DND-41 (cell line): ENCODE data around the gene AGPAT1.

Experiments used
- ATAC-seq: fragments of 200-7000 bp; cut with Tn5 transposase; 3 replicates; pipeline ENCODE4 v1.9.1; 2021; ENCODE audit warnings: low read depth; ENCODE audit not compliant: insufficient read depth
- DNase-seq: peaks from one replicate; pipeline ENCODE4 v3.0.0-alpha.2; 2020
- H2AFZ ChIP-seq: 2 replicates; pipeline ENCODE4 v1.6.0; 2012; ENCODE audit warnings: low read depth, low read length
- H3K27ac ChIP-seq: 2 replicates; pipeline ENCODE4 v1.5.1; 2012; ENCODE audit warnings: low read length, inconsistent platforms
- H3K27me3 ChIP-seq: fragments of 200-600 bp; sonication (generic); 2 replicates; pipeline ENCODE4 v1.6.0; 2012; ENCODE audit warnings: low read length, mild to moderate bottlenecking, inconsistent platforms; ENCODE audit not compliant: insufficient read depth, poor library complexity
- H3K36me3 ChIP-seq: 2 replicates; pipeline ENCODE4 v1.5.1; 2012; ENCODE audit warnings: low read length, inconsistent platforms; ENCODE audit not compliant: insufficient read depth
- H3K4me1 ChIP-seq: 2 replicates; pipeline ENCODE4 v1.5.1; 2012; ENCODE audit warnings: mild to moderate bottlenecking, low read length; ENCODE audit not compliant: insufficient read depth
- H3K4me2 ChIP-seq: 2 replicates; pipeline ENCODE4 v1.6.0; 2012; ENCODE audit warnings: mild to moderate bottlenecking, moderate library complexity, low read length, inconsistent platforms; ENCODE audit not compliant: insufficient read depth
- H3K4me3 ChIP-seq, 2 experiments: fragments of 200-600 bp in 1 of 2; shearing (Covaris generic) in 1 of 2; 2 replicates each; pipeline ENCODE4 v1.5.1; 2012 to 2016; ENCODE audit warnings: inconsistent platforms in 2 of 2, low read length in 2 of 2, mild to moderate bottlenecking in 2 of 2, low read depth in 1 of 2, moderate library complexity in 1 of 2
- H3K79me2 ChIP-seq: 2 replicates; pipeline ENCODE4 v1.6.0; 2012; ENCODE audit warnings: low read length, inconsistent platforms; ENCODE audit not compliant: insufficient read depth
- H3K9ac ChIP-seq: 2 replicates; pipeline ENCODE4 v1.6.0; 2012; ENCODE audit warnings: low read depth, mild to moderate bottlenecking, inconsistent platforms, low read length, moderate library complexity
- H3K9me3 ChIP-seq: 2 replicates; pipeline ENCODE4 v1.5.1; 2012; ENCODE audit warnings: low read length, moderate library complexity, mild to moderate bottlenecking, inconsistent platforms; ENCODE audit not compliant: insufficient read depth, severe bottlenecking
- H4K20me1 ChIP-seq: 2 replicates; pipeline ENCODE4 v1.6.0; 2012; ENCODE audit warnings: low read length; ENCODE audit not compliant: insufficient read depth
- CTCF ChIP-seq: IDR thresholded peaks from 2 replicates; pipeline ENCODE4 v1.5.1; 2012; ENCODE audit warnings: borderline replicate concordance, low read length, moderate library complexity, mild to moderate bottlenecking; ENCODE audit not compliant: poor library complexity, severe bottlenecking; ENCODE audit errors: extremely low read depth
- EZH2 ChIP-seq: IDR thresholded peaks from 3 replicates; pipeline ENCODE4 v1.6.1; 2012; ENCODE audit warnings: borderline replicate concordance, low read depth, mild to moderate bottlenecking, moderate library complexity, low read length, inconsistent platforms; ENCODE audit not compliant: severe bottlenecking

The AGPAT1 gene

GRCh38 chr6:32137454-32137853 is 38.4 kb downstream of the AGPAT1 start:
- Histone ChIP-seq H3K79me2 (no peaks in the 10 kb centered on the region), H3K4me3 (no peak overlapping the region), H3K9me3 (no peaks in the 10 kb centered on the region), H4K20me1 (no peaks in the 10 kb centered on the region), H3K4me1 (no peaks in the 10 kb centered on the region), H3K27me3 (no peaks in the 10 kb centered on the region), H3K36me3 (no peaks in the 10 kb centered on the region), H3K9ac (no peak overlapping the region), H3K4me2 (no peak overlapping the region), H3K27ac (no peak overlapping the region), H2AFZ (no peak overlapping the region)
- DNase-seq (no peak), ATAC-seq (no peak)
- TF ChIP-seq CTCF (no peak), EZH2 (no peak)

- no peak overlapping the region for H3K9ac ChIP-seq
- H3K79me2 ChIP-seq = peaks cover 11% of the 10 kb centered on the region
- no peaks in the 10 kb centered on the region for H3K27me3 ChIP-seq
- TF ChIP-seq CTCF = no peak
- TF ChIP-seq EZH2 = no peak
- 0 out of 2 replicates have a peak, but pooled peaks cover 4% of the 10 kb centered on the region for H3K36me3 ChIP-seq
- H3K9me3 ChIP-seq = no peaks in the 10 kb centered on the region
- no peak for ATAC-seq
- no peak overlapping the region for H3K27ac ChIP-seq
- no peak overlapping the region for H2AFZ ChIP-seq
- H4K20me1 ChIP-seq = no peaks in the 10 kb centered on the region
- H3K4me2 ChIP-seq = no peak overlapping the region
- DNase-seq = no peak
- H3K4me3 ChIP-seq = no peak overlapping the region
- peaks cover 16% of the 10 kb centered on the region for H3K4me1 ChIP-seq
Observed at GRCh38 chr6:32133786-32134185, 42.1 kb downstream of the AGPAT1 start.

- H3K79me2 ChIP-seq = peaks cover 25% of the 10 kb centered on the region
- no peaks in the 10 kb centered on the region for H4K20me1 ChIP-seq
- no peak overlapping the region for H2AFZ ChIP-seq
- peaks cover 26% of the 10 kb centered on the region for H3K4me1 ChIP-seq
- TF ChIP-seq EZH2 = no peak
- no peak for TF ChIP-seq CTCF
- H3K9ac ChIP-seq = no peak overlapping the region
- H3K9me3 ChIP-seq = no peaks in the 10 kb centered on the region
- peaks cover 6% of the 10 kb centered on the region; the same call in 1 of the 2 replicates for H3K36me3 ChIP-seq
- H3K27me3 ChIP-seq = no peaks in the 10 kb centered on the region
- DNase-seq (no peak), ATAC-seq (no peak)
- no peak overlapping the region for H3K4me3 ChIP-seq
- H3K27ac ChIP-seq = no peak overlapping the region
- H3K4me2 ChIP-seq = no peak overlapping the region
Observed at GRCh38 chr6:32132110-32132509, 43.8 kb downstream of the AGPAT1 start.

- ATAC-seq = no peak
- Histone ChIP-seq H3K27ac (no peak overlapping the region), H3K36me3 (peaks cover 12% of the 10 kb centered on the region), H3K9me3 (no peaks in the 10 kb centered on the region), H3K27me3 (no peaks in the 10 kb centered on the region), H3K9ac (no peak overlapping the region), H3K4me1 (peaks cover 32% of the 10 kb centered on the region), H3K4me3 (no peak overlapping the region), H3K4me2 (no peak overlapping the region), H4K20me1 (no peaks in the 10 kb centered on the region), H3K79me2 (peaks cover 31% of the 10 kb centered on the region), H2AFZ (no peak overlapping the region)
- DNase-seq = no peak
- TF ChIP-seq EZH2 (no peak), CTCF (no peak)
Observed at GRCh38 chr6:32131439-32131948, 44.4 kb downstream of the AGPAT1 start.
